Right atrium auricular region (tissue), 2 donors: Measurements from ENCODE around the gene EMC1. TPM values are rescaled to one million over a fixed set of nuclear protein-coding genes. Genes with fewer than 3 reads are reported as not detected.
A peak's percentile ranks its signal among the peaks of the same experiment; 100 is the strongest.
"Not testable (repeated sequence)": the region's sequence is repeated elsewhere in the genome, so short reads cannot be mapped to it uniquely, and the experiment has no call there.

Experiments
- DNase-seq: peaks from one replicate; pipeline ENCODE4 v3.0.0-alpha.2; 2019; ENCODE audit warnings: low spot score
- H3K27ac ChIP-seq, 2 donors: fragments of 200-600 bp; sonication (generic); 1 replicate in 1 of 2; 2 replicates in 1 of 2; pipeline ENCODE4 v1.5.1; 2016 to 2019
- H3K27me3 ChIP-seq, 2 donors: fragments of 200-600 bp; sonication (generic); one replicate each; pipeline versions ENCODE4 v1.5.1 to v1.6.0; 2017 to 2019
- H3K36me3 ChIP-seq: fragments of 200-600 bp; sonication (generic); one replicate; pipeline ENCODE4 v1.5.1; 2016
- H3K4me1 ChIP-seq, 2 donors: fragments of 200-600 bp; sonication (generic); one replicate each; pipeline versions ENCODE4 v1.5.1 to v1.6.0; 2017 to 2019
- H3K4me3 ChIP-seq, 2 donors: fragments of 200-600 bp; sonication (generic); 1 replicate in 1 of 2; 2 replicates in 1 of 2; pipeline ENCODE4 v1.5.1; 2017 to 2019; ENCODE audit warnings: mild to moderate bottlenecking in 1 of 2, moderate library complexity in 1 of 2
- H3K9me3 ChIP-seq, 2 donors: fragments of 200-600 bp; sonication (generic); one replicate each; pipeline ENCODE4 v1.5.1; 2019
- CTCF ChIP-seq, 2 donors: fragments of 200-600 bp; sonication (generic); IDR thresholded peaks; one replicate each; pipeline ENCODE4 v1.5.1; 2019; ENCODE audit warnings: antibody characterized with exemption in 2 of 2
- total RNA-seq, 2 donors: library from RNA; depleted of rRNA; stranded (reverse); fragments of >200 nt; gene quantifications; one replicate each; pipeline ENCODE4 v1.1.0, GENCODE V29; 2016

EMC1 gene
- total RNA-seq, 2 donors from 2014 or later: 30.7 to 36.7 TPM

- DNase-seq: no peak
- TF ChIP-seq CTCF (IDR thresholded peaks at IDR 0.05): no peak
These were observed 65.3 kb downstream of the EMC1 start for GRCh38 chr1:19186001-19186400.

GRCh38 chr1:19182223-19182622 lies 69.1 kb downstream of the EMC1 start:
- H3K4me1 ChIP-seq: no peaks in the 10 kb centered on the region
- no peak for TF ChIP-seq CTCF (IDR thresholded peaks at IDR 0.05)
- no peaks in the 10 kb centered on the region for H3K9me3 ChIP-seq
- DNase-seq: no peak
- no peak overlapping the region for H3K27ac ChIP-seq
- H3K36me3 ChIP-seq: peaks cover 76% of the 10 kb centered on the region
- H3K4me3 ChIP-seq: no peak overlapping the region
- H3K27me3 ChIP-seq: no peaks in the 10 kb centered on the region

More at GRCh38 chr1:19186001-19186400, 65.3 kb downstream of the EMC1 start:
- H3K36me3 ChIP-seq: peaks cover 73% of the 10 kb centered on the region
- H3K4me3 ChIP-seq: no peak overlapping the region
- no peaks in the 10 kb centered on the region for H3K9me3 ChIP-seq
- no peaks in the 10 kb centered on the region for H3K4me1 ChIP-seq
- H3K27me3 ChIP-seq: no peaks in the 10 kb centered on the region
- H3K27ac ChIP-seq: no peak overlapping the region

GRCh38 chr1:19180265-19180657 lies 71.1 kb downstream of the EMC1 start:
- not testable (repeated sequence) for H3K4me1 ChIP-seq, H3K4me3 ChIP-seq, H3K27me3 ChIP-seq, H3K27ac ChIP-seq, DNase-seq, H3K9me3 ChIP-seq
- peaks cover 76% of the 10 kb centered on the region for H3K36me3 ChIP-seq

- no peak for DNase-seq
- peak in 1 of 2 donors; percentile 43 for TF ChIP-seq CTCF (IDR thresholded peaks at IDR 0.05)
- H3K36me3 ChIP-seq: peaks cover 76% of the 10 kb centered on the region
- no peak overlapping the region for H3K4me3 ChIP-seq
- no peaks in the 10 kb centered on the region for H3K9me3 ChIP-seq
- no peaks in the 10 kb centered on the region for H3K27me3 ChIP-seq
- H3K27ac ChIP-seq: no peak overlapping the region
- H3K4me1 ChIP-seq: no peaks in the 10 kb centered on the region
These were observed 71.6 kb downstream of the EMC1 start for GRCh38 chr1:19179597-19180264.

- no peak overlapping the region for H3K27ac ChIP-seq
These were observed 72.5 kb downstream of the EMC1 start for GRCh38 chr1:19178734-19179398.

More at GRCh38 chr1:19178734-19179398, 72.5 kb downstream of the EMC1 start:
- H3K36me3 ChIP-seq: peaks cover 75% of the 10 kb centered on the region
- no peaks in the 10 kb centered on the region for H3K4me1 ChIP-seq
- no peaks in the 10 kb centered on the region for H3K9me3 ChIP-seq
- no peaks in the 10 kb centered on the region for H3K27me3 ChIP-seq
- H3K4me3 ChIP-seq: no peak overlapping the region
- no peak for DNase-seq
- TF ChIP-seq CTCF (IDR thresholded peaks at IDR 0.05): no peak
